CD4-positive, alpha-beta T cell (primary cell): ENCODE measurements around the gene REXO4. TPM values are rescaled to one million over a fixed set of nuclear protein-coding genes. Genes with fewer than 3 reads are reported as not detected.

ENCODE experiments used
- ATAC-seq: fragments of 200-7000 bp; cut with Tn5 transposase; one replicate; pipeline ENCODE4 v1.10.0; 2022; ENCODE audit warnings: mild to moderate bottlenecking; ENCODE audit not compliant: poor library complexity
- CTCF ChIA-PET: fragments of 350-600 bp; sonication (Branson Sonifier 250); formaldehyde crosslinking; loops from one replicate; lab custom pipeline; 2021; ENCODE audit warnings: antibody characterized with exemption, inconsistent platforms; lab: Charles Lee
- POLR2A ChIA-PET: fragments of 350-600 bp; sonication (Branson Sonifier 250); formaldehyde crosslinking; loops from one replicate; lab custom pipeline; 2021; ENCODE audit warnings: antibody characterized with exemption, inconsistent platforms; lab: Charles Lee
- DNase-seq, 14 experiments: peaks; one replicate each; pipeline ENCODE4 v3.0.0-alpha.2; 2013 to 2020; ENCODE audit warnings: mixed read lengths in 2 of 14
- H3K27ac ChIP-seq, 2 donors: one replicate each; pipeline versions ENCODE4 v1.5.1 to v1.7.0; 2013; ENCODE audit warnings: low read length in 2 of 2, low read depth in 1 of 2, mild to moderate bottlenecking in 1 of 2
- H3K27me3 ChIP-seq, 2 experiments: 1 replicate in 1 of 2; 2 replicates in 1 of 2; pipeline versions ENCODE4 v1.6.1 to v1.7.0; 2013; ENCODE audit warnings: low read length in 2 of 2, control low read depth in 1 of 2, mild to moderate bottlenecking in 1 of 2, moderate library complexity in 1 of 2; ENCODE audit not compliant: insufficient read depth in 2 of 2, control insufficient read depth in 1 of 2
- H3K36me3 ChIP-seq: one replicate; pipeline ENCODE4 v1.6.1; 2013; ENCODE audit warnings: low read length, control low read depth; ENCODE audit not compliant: insufficient read depth
- H3K4me1 ChIP-seq: one replicate; pipeline ENCODE4 v1.6.1; 2013; ENCODE audit warnings: low read length, control low read depth; ENCODE audit not compliant: insufficient read depth
- H3K4me3 ChIP-seq: one replicate; pipeline ENCODE4 v1.5.1; 2013; ENCODE audit warnings: mild to moderate bottlenecking, low read length, moderate library complexity
- H3K9me3 ChIP-seq, 2 experiments: 1 replicate in 1 of 2; 2 replicates in 1 of 2; pipeline versions ENCODE4 v1.6.1 to v1.7.0; 2013; ENCODE audit warnings: low read length in 2 of 2, mild to moderate bottlenecking in 2 of 2, control low read depth in 1 of 2, moderate library complexity in 1 of 2; ENCODE audit not compliant: control insufficient read depth in 1 of 2, insufficient read depth in 1 of 2
- H3K27ac Mint-ChIP-seq: one replicate; pipeline ENCODE4 v1.8.0; 2020; ENCODE audit warnings: mixed read lengths
- H3K27me3 Mint-ChIP-seq: one replicate; pipeline ENCODE4 v1.8.0; 2021; ENCODE audit warnings: mixed read lengths
- H3K36me3 Mint-ChIP-seq: one replicate; pipeline ENCODE4 v1.8.0; 2021; ENCODE audit warnings: low read depth, mixed read lengths
- H3K4me1 Mint-ChIP-seq: one replicate; pipeline ENCODE4 v1.8.0; 2021; ENCODE audit warnings: low read depth, mixed read lengths
- H3K4me3 Mint-ChIP-seq: one replicate; pipeline ENCODE4 v1.8.0; 2020; ENCODE audit warnings: mild to moderate bottlenecking, mixed read lengths
- H3K9me3 Mint-ChIP-seq: one replicate; pipeline ENCODE4 v1.8.0; 2020; ENCODE audit warnings: mixed read lengths
- CTCF ChIP-seq: fragments of 200-600 bp; IDR thresholded peaks from one replicate; pipeline ENCODE4 v1.8.0; 2022; ENCODE audit warnings: antibody characterized with exemption, mild to moderate bottlenecking
- intact Hi-C, 2 experiments: fragments of 100-400 bp; cut with DNase I in 1 of 2; cut with micrococcal nuclease in 1 of 2; formaldehyde crosslinking; loops; one replicate each; pipeline versions ENCODE4 v1.15.1 to v1.9.0; 2023 to 2025; cut with DNase I, micrococcal nuclease
- total RNA-seq, 174 experiments: library from RNA in 2 of 174; stranded (reverse) in 2 of 174; gene quantifications; one replicate each; pipeline ENCODE4 v1.2.3 and lab custom pipeline; 2021 to 2026

The REXO4 gene
- total RNA-seq, 2 experiments from 2014 or later: 17.3 to 18.5 TPM

- Mint-ChIP-seq H3K9me3 (no peaks in the 10 kb centered on the region), H3K4me3 (no peak overlapping the region), H3K27ac (no peak overlapping the region), H3K4me1 (peaks cover 6% of the 10 kb centered on the region), H3K36me3 (peaks cover 61% of the 10 kb centered on the region), H3K27me3 (no peaks in the 10 kb centered on the region)
- DNase-seq (no peak), ATAC-seq (no peak)
- peaks cover 57% of the 10 kb centered on the region for H3K36me3 ChIP-seq
- H3K27me3 ChIP-seq: no peaks in the 10 kb centered on the region
- intact Hi-C loops: loop anchor here in 1 of 2 experiments (2.0 to 10.0 kb wide), 3 partner anchors 167 to 319 kb away; no protein-coding TSS in a partner anchor
- CTCF ChIA-PET: no interaction called here
- H3K9me3 ChIP-seq: no peaks in the 10 kb centered on the region
- no peak overlapping the region for H3K27ac ChIP-seq
- TF ChIP-seq CTCF: no peak
- peaks cover 9% of the 10 kb centered on the region for H3K4me1 ChIP-seq
- no peak overlapping the region for H3K4me3 ChIP-seq
- POLR2A ChIA-PET: no interaction called here
These were observed 12.0 kb downstream of the REXO4 start for GRCh38 chr9:133405508-133406438.

- intact Hi-C loops: loop anchor here (1.0 to 10.0 kb wide), 5 partner anchors 165 to 320 kb away; no protein-coding TSS in a partner anchor
- H3K27me3 Mint-ChIP-seq: no peaks in the 10 kb centered on the region
- H3K36me3 Mint-ChIP-seq: peaks cover 49% of the 10 kb centered on the region
- H3K9me3 ChIP-seq: no peaks in the 10 kb centered on the region
- POLR2A ChIA-PET: interaction anchor here (0.6 kb wide), 1 partner anchor 33 kb away, joined by 3 read pairs; no protein-coding TSS in a partner anchor
- H3K4me3 ChIP-seq: no peak overlapping the region
- no peaks in the 10 kb centered on the region for H3K9me3 Mint-ChIP-seq
- peaks cover 44% of the 10 kb centered on the region for H3K36me3 ChIP-seq
- H3K4me1 ChIP-seq: peaks cover 9% of the 10 kb centered on the region
- TF ChIP-seq CTCF: no peak
- H3K4me3 Mint-ChIP-seq: no peak overlapping the region
- no peaks in the 10 kb centered on the region for H3K27me3 ChIP-seq
- DNase-seq (no peak), ATAC-seq (no peak)
- H3K27ac ChIP-seq: no peak overlapping the region
- no peak overlapping the region for H3K27ac Mint-ChIP-seq
- CTCF ChIA-PET: interaction anchor here (0.8 to 1.7 kb wide), 2 partner anchors 48 to 57 kb away, joined by 3 to 4 read pairs; partner anchors contain the start of genes MED22, RPL7A, SURF1 and SURF2
- peaks cover 6% of the 10 kb centered on the region for H3K4me1 Mint-ChIP-seq
These were observed 13.3 kb downstream of the REXO4 start for GRCh38 chr9:133404454-133405002.

GRCh38 chr9:133403766-133404453, 13.9 kb downstream of the REXO4 start:
- Mint-ChIP-seq H3K9me3 (no peaks in the 10 kb centered on the region), H3K4me1 (peaks cover 6% of the 10 kb centered on the region), H3K36me3 (peaks cover 43% of the 10 kb centered on the region), H3K27ac (no peak overlapping the region), H3K4me3 (no peak overlapping the region), H3K27me3 (no peaks in the 10 kb centered on the region)
- no peaks in the 10 kb centered on the region for H3K9me3 ChIP-seq
- no peaks in the 10 kb centered on the region for H3K27me3 ChIP-seq
- H3K36me3 ChIP-seq: peaks cover 40% of the 10 kb centered on the region
- ChIA-PET POLR2A (no interaction called here), CTCF (interaction anchor here (0.6 to 1.7 kb wide), 3 partner anchors 47 to 621 kb away, joined by 3 to 4 read pairs (median 3); partner anchors contain the start of genes BRD3OS, MED22, RPL7A and SURF1)
- peak; percentile 80 for TF ChIP-seq CTCF
- ATAC-seq: peak; percentile 59
- DNase-seq: peak; percentile 44 to 79 (median 58)
- no peak overlapping the region for H3K27ac ChIP-seq
- no peak overlapping the region for H3K4me3 ChIP-seq
- H3K4me1 ChIP-seq: peaks cover 9% of the 10 kb centered on the region
- intact Hi-C loops: loop anchor here (1.0 to 10.0 kb wide), 5 partner anchors 165 to 321 kb away; no protein-coding TSS in a partner anchor
